HG02970 (cell line): Measurements from ENCODE around the gene VKORC1L1.
"Not testable (repeated sequence)": the region's sequence is repeated elsewhere in the genome, so short reads cannot be mapped to it uniquely, and the experiment has no call there.

Source experiments
- ATAC-seq: cut with Tn5 transposase; IDR thresholded peaks from one replicate; pipeline ENCODE4 v1.9.1; 2021; ENCODE audit warnings: mild to moderate bottlenecking, moderate library complexity, moderate number of reproducible peaks; ENCODE audit not compliant: unreplicated experiment, low FRiP score

The VKORC1L1 gene

GRCh38 chr7:65872776-65873581 lies at the start of gene VKORC1L1:
Gene VKORC1L1, plus strand, starts transcription at chr7:65873074. Its CDS starts 298 bp downstream, at chr7:65873372.
- ATAC-seq: peak; percentile 83

GRCh38 chr7:65827366-65827765 lies 45.5 kb upstream of the VKORC1L1 start:
- ATAC-seq: no peak

- ATAC-seq: no peak
These were observed 40.6 kb upstream of the VKORC1L1 start for GRCh38 chr7:65832281-65832680.

GRCh38 chr7:65836684-65837083 lies 36.2 kb upstream of the VKORC1L1 start:
- ATAC-seq: not testable (repeated sequence)

- not testable (repeated sequence) for ATAC-seq
These were observed 35.3 kb upstream of the VKORC1L1 start for GRCh38 chr7:65837541-65837956.

GRCh38 chr7:65839846-65840245 lies 33.0 kb upstream of the VKORC1L1 start:
- ATAC-seq: no peak

- ATAC-seq: no peak
These were observed 32.4 kb upstream of the VKORC1L1 start for GRCh38 chr7:65840446-65840845.

- ATAC-seq: not testable (repeated sequence)
These were observed 29.3 kb upstream of the VKORC1L1 start for GRCh38 chr7:65843616-65844015.

- ATAC-seq: no peak
These were observed 26.8 kb upstream of the VKORC1L1 start for GRCh38 chr7:65846008-65846570.

GRCh38 chr7:65853426-65853825 lies 19.4 kb upstream of the VKORC1L1 start:
- ATAC-seq: not testable (repeated sequence)

GRCh38 chr7:65853892-65854291 lies 19.0 kb upstream of the VKORC1L1 start:
- not testable (repeated sequence) for ATAC-seq

GRCh38 chr7:65857321-65857894 lies 15.5 kb upstream of the VKORC1L1 start:
- ATAC-seq: not testable (repeated sequence)

- not testable (repeated sequence) for ATAC-seq
These were observed 14.2 kb upstream of the VKORC1L1 start for GRCh38 chr7:65858660-65859059.

- not testable (repeated sequence) for ATAC-seq
These were observed 6.6 kb upstream of the VKORC1L1 start for GRCh38 chr7:65866244-65866643.

GRCh38 chr7:65867681-65868080 lies 5.2 kb upstream of the VKORC1L1 start:
- ATAC-seq: not testable (repeated sequence)

- ATAC-seq: not testable (repeated sequence)
These were observed 3.6 kb upstream of the VKORC1L1 start for GRCh38 chr7:65869312-65869711.

GRCh38 chr7:65871451-65871850 lies 1.4 kb upstream of the VKORC1L1 start:
- ATAC-seq: not testable (repeated sequence)

GRCh38 chr7:65873582-65874193 lies 814 bp downstream of the VKORC1L1 start:
- peak; percentile 26 for ATAC-seq

- not testable (repeated sequence) for ATAC-seq
These were observed 2.8 kb downstream of the VKORC1L1 start for GRCh38 chr7:65875715-65876114.

- not testable (repeated sequence) for ATAC-seq
These were observed 6.6 kb downstream of the VKORC1L1 start for GRCh38 chr7:65879292-65880153.
